GM19043 (cell line): ENCODE data around the gene FGF18.
"Not testable (repeated sequence)": the region's sequence is repeated elsewhere in the genome, so short reads cannot be mapped to it uniquely, and the experiment has no call there.

Source experiments
- ATAC-seq: cut with Tn5 transposase; IDR thresholded peaks from one replicate; pipeline ENCODE4 v1.9.1; 2021; ENCODE audit warnings: low read depth; ENCODE audit not compliant: unreplicated experiment

FGF18 gene

GRCh38 chr5:171488876-171489275, 69.4 kb downstream of the FGF18 start:
- no peak for ATAC-seq

- no peak for ATAC-seq
These were observed 73.3 kb downstream of the FGF18 start for GRCh38 chr5:171492781-171493180.

- no peak for ATAC-seq
These were observed 74.4 kb downstream of the FGF18 start for GRCh38 chr5:171493646-171494393.

- ATAC-seq = no peak
These were observed 75.1 kb downstream of the FGF18 start for GRCh38 chr5:171494452-171495121.

- ATAC-seq = no peak
These were observed 75.8 kb downstream of the FGF18 start for GRCh38 chr5:171495122-171495700.

- ATAC-seq = no peak
These were observed 77.0 kb downstream of the FGF18 start for GRCh38 chr5:171496456-171496855.

GRCh38 chr5:171497494-171497893, 78.0 kb downstream of the FGF18 start:
- ATAC-seq = not testable (repeated sequence)

- ATAC-seq = no peak
These were observed 78.7 kb downstream of the FGF18 start for GRCh38 chr5:171498166-171498565.

GRCh38 chr5:171499611-171500010, 80.2 kb downstream of the FGF18 start:
- ATAC-seq = no peak

- ATAC-seq = no peak
These were observed 86.1 kb downstream of the FGF18 start for GRCh38 chr5:171505473-171506043.

- ATAC-seq = no peak
These were observed 87.5 kb downstream of the FGF18 start for GRCh38 chr5:171506951-171507350.
